ENCODE measurements around the gene CFAP68. TPM values are rescaled to one million over a fixed set of nuclear protein-coding genes. Genes with fewer than 3 reads are reported as not detected.
"Not testable (repeated sequence)": the region's sequence is repeated elsewhere in the genome, so short reads cannot be mapped to it uniquely, and the experiment has no call there.

The CFAP68 gene
- total RNA-seq, 1 donor from 2014 or later, result 21.8 TPM

DNA sequence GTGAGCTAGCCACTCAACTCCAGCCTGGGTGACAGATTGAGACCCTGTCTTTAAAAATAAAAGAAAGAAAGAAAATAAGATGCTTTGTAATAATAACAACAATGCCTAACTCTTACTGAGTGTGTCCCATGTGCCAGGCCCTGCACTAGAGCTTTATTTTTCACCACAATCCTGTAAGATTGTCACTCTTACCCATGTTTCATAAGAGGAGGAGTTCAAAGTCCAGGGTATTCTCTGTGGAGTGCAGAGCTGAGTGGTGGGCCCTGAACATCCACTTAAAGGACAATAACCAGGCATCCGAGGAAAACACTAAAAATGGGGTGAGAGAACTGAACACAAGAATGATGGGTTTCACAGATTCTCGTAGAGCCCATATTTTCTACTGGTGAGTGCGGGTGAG, 38.4 kb downstream of the CFAP68 start:
- no peak for DNase-seq (ENCODE audit: low spot score)

DNA sequence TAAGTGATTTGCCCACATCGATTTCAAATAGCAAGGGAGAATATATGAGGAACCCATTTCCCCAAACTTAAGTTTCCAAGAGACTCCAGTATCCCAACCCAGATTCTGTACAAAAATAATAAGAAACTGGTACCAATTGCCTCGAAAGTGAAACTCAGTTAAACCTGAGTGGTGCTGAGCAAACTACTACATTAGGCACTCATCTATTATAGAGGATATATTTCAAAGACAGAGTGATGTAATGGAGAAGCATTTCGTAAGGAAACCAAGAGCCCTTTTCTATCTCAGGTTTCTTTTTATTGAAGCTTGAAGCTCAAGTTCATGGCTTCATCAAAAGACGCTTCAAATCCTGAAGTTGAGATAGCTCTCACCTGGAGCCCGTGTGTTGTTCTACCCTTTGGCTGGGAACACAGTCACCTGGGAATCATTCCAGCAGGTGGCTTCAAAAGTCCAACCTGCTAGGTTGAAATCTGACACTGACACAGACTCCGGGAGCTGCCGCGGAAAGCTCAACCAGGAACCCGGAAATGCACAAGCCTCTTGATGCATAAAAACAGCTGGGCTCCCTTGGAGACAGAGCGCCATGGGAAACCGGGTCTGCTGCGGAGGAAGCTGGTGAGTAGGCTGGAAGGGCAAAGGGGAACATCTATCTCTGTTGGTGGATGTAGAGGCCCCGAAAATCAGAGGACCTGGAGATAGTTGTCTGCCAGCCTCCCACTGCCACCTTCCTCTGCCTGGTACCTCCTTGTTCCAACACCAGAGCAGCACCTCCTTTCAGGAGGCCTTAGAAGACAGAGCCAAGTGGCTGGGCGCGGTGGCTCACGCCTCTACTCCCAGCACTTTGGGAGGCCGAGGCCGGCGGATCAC, 39.3 kb downstream of the CFAP68 start, which contains the start of gene C11orf52:
TSS of gene C11orf52 (plus strand) at position 524 of the 867 bp plus-strand sequence. CDS start at position 584, 60 bp downstream.
- peak; percentile 88 for DNase-seq (ENCODE audit: low spot score)

DNA sequence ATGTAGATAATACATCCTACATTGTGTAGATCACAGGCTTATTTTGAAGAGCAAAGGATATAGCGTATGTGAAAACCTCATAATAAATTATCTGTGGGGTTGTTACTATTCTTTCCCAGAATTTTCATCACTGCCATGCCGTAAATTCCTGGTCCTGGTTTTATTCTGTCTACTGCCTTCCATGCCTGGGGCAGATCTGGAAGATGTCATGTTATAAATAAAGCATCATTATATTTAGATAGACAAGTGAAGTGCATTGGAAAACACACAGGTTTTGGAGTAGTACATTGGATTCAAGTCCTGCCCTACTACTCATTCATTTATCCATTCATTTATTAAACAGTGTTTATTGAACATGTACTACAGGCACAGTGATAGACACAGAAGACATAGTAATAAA, 41.6 kb downstream of the CFAP68 start:
- no peak for DNase-seq (ENCODE audit: low spot score)

DNA sequence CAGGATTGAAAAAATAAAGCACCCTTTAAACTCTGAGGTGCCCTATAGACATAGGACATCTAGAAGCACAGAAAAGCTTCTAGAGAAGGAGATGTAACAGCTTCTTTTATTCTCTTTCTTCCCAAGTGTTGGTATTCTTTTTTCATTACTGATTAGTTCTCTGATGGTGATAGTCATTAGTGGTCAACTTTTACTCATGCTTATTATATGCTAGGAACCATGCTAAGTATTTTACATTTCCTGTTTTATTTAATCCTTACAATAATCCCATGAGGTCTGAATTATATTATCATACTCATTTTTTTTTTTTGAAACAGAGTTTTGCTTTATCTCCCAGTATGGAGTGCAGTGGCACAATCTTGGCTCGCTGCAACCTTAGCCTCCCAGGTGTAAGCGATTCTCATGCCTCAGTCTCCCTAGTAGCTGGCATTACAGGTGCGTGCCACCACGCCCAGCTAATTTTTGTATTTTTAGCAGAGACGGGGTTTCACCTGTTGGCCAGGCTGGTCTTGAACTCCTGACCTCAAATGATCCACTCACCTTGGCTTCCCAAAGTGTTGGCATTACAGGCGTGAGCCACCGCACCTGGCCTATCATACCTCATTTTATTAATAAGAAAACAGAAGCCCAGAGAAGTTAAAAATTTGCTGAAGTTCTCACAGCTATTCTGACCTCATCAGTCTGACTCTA, 42.3 kb downstream of the CFAP68 start:
- no peak for DNase-seq (ENCODE audit: low spot score)

DNA sequence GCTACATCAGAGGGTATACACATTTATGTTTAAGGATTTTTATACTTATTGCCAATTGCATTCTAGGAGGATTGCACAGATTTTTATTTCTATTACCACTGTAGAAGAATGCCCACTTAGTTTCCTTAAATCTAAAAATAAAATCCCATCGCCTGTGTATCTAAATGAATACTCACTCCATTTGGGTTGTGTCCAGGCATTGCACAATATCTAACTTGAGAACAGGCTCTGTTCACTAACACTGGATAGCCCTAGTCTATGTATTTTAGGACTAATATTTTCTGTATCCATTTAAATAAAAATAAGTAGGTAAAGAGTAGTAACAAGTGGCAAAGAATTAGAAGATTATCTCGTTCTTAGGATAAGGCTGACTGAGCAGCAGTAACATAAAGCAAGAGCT, 43.5 kb downstream of the CFAP68 start:
- peak; percentile 77 for DNase-seq (ENCODE audit: low spot score)

DNA sequence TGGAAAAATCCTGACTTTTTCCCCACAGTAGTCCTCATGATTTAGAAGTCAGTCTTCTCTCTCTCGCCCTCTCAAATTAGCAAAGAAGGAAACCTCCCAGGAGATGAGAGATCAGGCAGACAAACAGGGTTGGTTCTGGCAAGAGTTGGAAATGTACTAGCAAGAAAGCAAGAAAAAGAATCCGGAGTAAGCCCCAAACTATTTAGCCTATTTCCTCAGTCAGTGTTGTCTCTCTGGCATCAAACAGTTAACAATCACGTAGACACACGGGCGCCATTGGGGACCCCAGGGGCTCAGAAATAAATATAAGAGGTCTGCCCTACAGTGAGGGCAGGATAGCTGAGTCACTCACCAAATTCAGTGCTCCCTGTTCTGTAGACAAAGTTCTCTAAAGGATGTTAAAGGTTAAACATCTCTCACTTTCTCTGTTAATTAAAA, 44.0 kb downstream of the CFAP68 start:
- no peak for DNase-seq (ENCODE audit: low spot score)

DNA sequence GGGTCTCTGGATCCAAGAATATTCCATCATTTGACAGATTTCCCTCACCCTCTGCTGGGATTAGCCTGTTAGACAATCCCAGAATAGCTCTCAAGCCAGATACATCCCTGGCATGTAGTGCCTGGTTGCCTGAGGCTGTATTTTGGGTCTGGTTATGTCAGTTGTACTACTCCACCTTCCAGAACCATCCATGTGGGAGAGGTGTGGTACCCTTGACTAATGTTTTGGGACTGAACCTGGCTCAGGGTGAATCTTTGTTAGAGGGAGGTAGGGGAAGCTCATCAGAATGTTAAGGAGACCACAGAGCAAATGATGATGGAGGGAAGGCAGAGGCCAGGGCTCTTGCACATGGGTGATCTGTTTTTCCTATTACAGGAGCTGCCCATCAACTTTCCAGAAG, 44.6 kb downstream of the CFAP68 start:
- DNase-seq (ENCODE audit: low spot score), result no peak

DNA sequence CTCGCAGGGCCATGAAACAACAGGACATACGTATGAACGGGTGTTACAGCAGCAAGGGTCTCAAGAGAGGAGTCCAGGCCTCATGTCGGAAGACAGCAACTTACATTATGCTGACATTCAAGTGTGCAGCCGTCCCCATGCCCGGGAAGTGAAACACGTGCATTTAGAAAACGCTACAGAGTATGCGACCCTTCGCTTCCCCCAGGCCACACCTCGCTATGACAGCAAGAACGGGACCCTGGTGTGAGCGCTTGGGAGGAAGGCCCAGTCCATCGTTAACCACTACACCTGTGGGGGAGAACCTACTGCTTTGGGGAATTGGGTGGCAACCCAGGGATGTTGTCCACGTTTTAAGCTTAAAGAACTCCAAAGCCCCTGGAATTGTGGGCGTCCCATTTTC, 46.6 kb downstream of the CFAP68 start:
- no peak for DNase-seq (ENCODE audit: low spot score)

DNA sequence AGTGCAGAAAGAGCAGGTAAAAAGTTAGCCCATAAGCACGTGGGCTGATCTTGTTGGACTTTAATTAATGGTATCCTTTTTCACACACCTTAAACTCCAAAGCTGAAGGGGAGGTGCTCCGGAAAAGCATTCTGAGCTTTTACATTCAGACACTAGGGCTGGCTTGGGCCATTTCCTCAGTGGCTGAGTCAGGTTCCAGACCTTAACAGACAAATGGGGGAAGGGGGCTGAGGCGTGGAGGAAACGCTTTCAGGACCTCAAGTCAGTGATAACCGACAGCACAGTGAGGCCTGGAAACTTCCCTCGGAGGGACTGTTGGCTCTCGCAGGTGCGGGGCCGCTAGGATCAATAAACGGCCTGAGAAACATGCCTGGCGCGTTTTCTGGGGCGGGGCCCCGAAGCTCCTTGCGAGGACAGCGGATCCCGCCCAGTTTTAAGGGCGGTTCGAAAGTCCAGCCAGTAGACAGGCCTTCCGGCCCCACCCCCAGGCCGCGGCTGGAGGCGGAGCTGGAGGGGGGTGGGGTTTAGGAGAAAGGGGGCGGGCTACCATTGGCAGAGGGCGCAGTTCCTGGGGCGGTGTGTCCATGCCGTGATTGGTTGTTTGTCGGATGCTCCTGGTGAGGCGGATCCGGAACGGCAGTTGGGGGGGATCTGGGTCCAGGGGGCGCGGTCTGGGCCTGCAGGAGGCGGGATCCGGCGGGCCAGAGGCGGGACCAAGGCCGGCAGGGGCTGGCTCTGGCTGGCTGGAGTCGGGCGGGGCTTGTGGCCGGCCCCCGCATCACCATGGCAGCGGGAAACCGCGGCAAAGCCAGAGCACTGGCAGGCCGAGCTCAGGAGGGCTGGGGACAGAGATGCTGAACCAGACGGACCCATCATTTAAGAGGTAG, 47.4 kb downstream of the CFAP68 start:
- peak; percentile 97 for DNase-seq (ENCODE audit: low spot score)

DNA sequence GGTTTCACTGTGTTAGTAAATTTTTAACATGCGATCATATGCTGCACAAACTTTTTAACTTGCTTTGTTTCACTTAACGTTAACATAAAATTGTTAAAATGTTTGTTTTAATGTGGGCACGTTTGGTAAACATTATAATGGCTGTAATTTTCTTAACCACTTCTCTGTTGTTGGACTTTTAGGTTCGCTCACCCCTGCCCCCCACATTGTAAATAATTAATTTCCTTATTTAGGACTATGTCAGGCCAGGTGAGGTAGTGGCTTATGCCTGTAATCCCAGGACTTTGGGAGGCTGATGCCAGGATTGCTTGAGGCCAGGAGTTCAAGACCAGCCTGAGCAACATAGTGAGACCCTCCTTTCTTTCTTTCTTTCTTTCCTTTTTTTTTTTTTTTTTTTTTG, 51.1 kb downstream of the CFAP68 start:
- DNase-seq (ENCODE audit: low spot score), result no peak

DNA sequence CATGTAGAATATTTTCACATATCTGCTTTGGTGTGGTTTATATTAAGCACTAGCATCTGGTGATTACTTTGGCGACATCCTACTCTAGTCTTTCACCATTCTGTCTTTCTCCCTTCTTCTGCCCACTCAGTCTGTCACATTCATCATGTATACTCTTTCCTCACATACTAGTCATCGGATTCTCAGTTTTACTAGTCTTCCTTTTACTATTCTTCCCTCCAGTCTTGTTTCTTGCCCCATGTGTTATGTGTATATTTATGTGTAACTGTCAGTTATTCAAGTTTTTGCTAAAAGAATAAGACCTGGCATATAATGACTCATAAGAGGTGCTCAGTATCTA, 53.2 kb downstream of the CFAP68 start:
- DNase-seq (ENCODE audit: low spot score), result no peak

DNA sequence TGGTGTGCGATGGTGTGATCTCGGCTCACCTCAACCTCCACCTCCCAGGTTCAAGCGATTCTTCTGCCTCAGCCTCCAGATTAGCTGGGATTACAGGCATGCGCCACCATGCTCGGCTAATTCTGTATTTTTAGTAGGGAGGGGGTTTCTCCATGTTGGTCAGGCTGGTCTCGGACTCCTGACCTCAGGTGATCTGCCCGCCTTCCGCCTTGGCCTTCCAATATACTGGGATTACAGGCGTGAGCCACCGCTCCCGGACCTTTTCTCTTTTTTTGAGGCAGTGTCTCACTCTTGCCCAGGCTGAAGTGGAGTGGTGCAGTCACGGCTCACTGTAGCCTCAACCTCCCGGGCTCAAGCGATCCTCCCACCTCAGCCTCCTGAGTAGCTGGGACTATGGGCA, 53.8 kb downstream of the CFAP68 start:
- not testable (repeated sequence) for DNase-seq (ENCODE audit: low spot score)

DNA sequence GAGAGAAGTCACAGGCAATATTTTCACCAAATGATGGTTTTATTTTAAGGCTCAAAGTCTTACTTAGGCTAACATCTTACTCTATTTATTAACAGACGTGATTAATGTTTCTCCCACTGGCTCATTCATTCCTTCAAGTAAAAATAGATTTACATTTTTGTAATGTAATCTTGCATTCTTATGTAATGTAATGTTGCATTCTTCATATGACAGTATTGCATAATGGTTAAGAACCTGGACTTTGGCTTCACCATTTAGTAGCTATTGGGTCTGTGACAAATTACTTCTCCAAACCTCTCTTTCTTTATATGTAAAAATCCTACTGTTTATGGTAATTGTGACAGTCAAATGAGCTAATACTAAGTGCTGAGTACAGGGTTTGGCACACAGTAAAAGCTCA, 54.5 kb downstream of the CFAP68 start:
- no peak for DNase-seq (ENCODE audit: low spot score)

DNA sequence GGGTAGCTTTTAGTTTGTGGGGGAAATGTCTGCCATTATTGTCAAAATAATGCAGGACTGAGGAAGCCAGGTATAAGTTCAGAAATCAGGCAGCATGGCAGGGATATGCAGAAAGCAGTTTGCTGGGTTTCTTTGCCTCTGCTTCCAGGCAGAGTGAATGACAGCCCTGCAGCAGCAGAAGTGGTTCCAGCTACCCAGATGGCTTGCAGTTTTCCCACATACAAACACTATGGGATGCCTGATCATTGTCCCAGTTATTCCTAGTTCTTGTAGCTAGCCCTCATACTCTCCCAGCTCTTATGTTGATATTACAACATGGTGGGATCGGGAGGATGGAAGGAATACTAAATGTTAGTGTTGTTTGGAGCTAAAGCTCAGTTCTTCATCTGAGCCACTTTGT, 55.0 kb downstream of the CFAP68 start:
- no peak for DNase-seq (ENCODE audit: low spot score)

Other genes with a start within 250 kb of the CFAP68 start
- 42.4 TPM for gene PPP2R1B, start 113.2 kb upstream of the CFAP68 start, total RNA-seq
- gene ALG9, start 8.0 kb upstream of the CFAP68 start, total RNA-seq, result 42.4 TPM
- 1.8 TPM for gene FDXACB1, start 376 bp upstream of the CFAP68 start, total RNA-seq
- 277 TPM for gene CRYAB, start 32.2 kb downstream of the CFAP68 start, total RNA-seq
- gene HSPB2, start 33.2 kb downstream of the CFAP68 start, total RNA-seq, result 3.9 TPM
- 34.4 TPM for gene C11orf52, start 39.4 kb downstream of the CFAP68 start, total RNA-seq
- gene DIXDC1, start 57.8 kb downstream of the CFAP68 start, total RNA-seq, result 25.1 TPM
- 25.0 TPM for gene DLAT, start 145.9 kb downstream of the CFAP68 start, total RNA-seq
- 4.3 TPM for gene PIH1D2, start 194.5 kb downstream of the CFAP68 start, total RNA-seq
- gene NKAPD1, start 194.8 kb downstream of the CFAP68 start, total RNA-seq, result 19.4 TPM
- gene TIMM8B, start 207.2 kb downstream of the CFAP68 start, total RNA-seq, result 47.9 TPM
- gene SDHD, start 207.3 kb downstream of the CFAP68 start, total RNA-seq, result 147 TPM

Data from mucosa of gallbladder (tissue), 1 donor.